GM06990 (cell line): Measurements from ENCODE around the gene ARL5C.
"Not testable (repeated sequence)": the region's sequence is repeated elsewhere in the genome, so short reads cannot be mapped to it uniquely, and the experiment has no call there.

Source experiments
- DNase-seq: peaks from one replicate; pipeline ENCODE4 v3.0.0-alpha.2; 2011; ENCODE audit not compliant: insufficient read length; ENCODE audit errors: extremely low read depth
- H3K27me3 ChIP-seq: replicated peaks from 2 replicates; pipeline ENCODE4 v1.6.0; 2011; ENCODE audit warnings: low read length; ENCODE audit not compliant: control insufficient read depth, insufficient read depth
- H3K36me3 ChIP-seq: 2 replicates; pipeline ENCODE4 v1.5.1; 2011; ENCODE audit warnings: low read length; ENCODE audit not compliant: control insufficient read depth, insufficient read depth
- H3K4me3 ChIP-seq: replicated peaks from 2 replicates; pipeline ENCODE4 v1.5.1; 2011; ENCODE audit warnings: low read depth, mild to moderate bottlenecking, control low read depth, low read length
- TF ChIP-seq, protein P1 (sequence below): IDR thresholded peaks from 2 replicates; pipeline ENCODE4 v1.5.1; 2011; ENCODE audit warnings: low read length, control low read depth, mild to moderate bottlenecking, inconsistent platforms; ENCODE audit not compliant: insufficient read depth, poor library complexity, severe bottlenecking

ARL5C gene

DNA sequence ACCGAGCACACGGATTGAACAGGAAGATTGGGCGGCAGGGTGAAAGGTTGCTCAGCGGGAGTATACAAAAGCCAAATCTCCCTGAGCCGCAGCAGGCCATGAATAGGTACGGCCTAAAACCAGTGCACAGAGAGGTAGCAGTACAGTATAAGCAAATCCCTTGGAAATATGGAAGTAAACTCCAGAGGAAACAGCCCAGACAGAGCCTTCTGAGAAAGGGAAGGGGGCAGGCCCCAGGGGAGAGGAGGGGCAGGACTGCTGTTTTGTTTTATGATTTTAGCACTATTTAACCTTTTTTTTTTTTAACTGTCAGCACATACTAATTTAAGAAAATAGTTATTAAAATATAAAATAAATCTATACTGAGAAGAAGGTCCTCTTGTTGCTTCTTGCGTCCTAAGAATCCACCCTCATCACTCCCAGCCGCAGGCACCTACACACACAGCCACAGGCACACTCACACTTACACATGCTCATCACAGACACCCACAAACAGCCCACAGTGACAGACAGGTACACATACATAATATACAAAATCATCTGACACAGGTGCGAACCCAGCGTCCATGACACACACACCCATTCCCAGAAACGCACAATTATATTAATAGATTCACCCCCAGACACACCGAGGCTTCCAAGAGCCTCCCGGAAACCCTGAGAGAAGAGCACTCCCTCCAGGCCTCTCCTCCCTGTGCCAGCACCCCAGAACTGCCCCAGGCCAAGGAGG lies 27.4 kb downstream of the ARL5C start:
- Histone ChIP-seq H3K27me3 (no peaks in the 10 kb centered on the region), H3K36me3 (no peaks in the 10 kb centered on the region), H3K4me3 (no peak overlapping the region)
- TF ChIP-seq, protein P1, sequence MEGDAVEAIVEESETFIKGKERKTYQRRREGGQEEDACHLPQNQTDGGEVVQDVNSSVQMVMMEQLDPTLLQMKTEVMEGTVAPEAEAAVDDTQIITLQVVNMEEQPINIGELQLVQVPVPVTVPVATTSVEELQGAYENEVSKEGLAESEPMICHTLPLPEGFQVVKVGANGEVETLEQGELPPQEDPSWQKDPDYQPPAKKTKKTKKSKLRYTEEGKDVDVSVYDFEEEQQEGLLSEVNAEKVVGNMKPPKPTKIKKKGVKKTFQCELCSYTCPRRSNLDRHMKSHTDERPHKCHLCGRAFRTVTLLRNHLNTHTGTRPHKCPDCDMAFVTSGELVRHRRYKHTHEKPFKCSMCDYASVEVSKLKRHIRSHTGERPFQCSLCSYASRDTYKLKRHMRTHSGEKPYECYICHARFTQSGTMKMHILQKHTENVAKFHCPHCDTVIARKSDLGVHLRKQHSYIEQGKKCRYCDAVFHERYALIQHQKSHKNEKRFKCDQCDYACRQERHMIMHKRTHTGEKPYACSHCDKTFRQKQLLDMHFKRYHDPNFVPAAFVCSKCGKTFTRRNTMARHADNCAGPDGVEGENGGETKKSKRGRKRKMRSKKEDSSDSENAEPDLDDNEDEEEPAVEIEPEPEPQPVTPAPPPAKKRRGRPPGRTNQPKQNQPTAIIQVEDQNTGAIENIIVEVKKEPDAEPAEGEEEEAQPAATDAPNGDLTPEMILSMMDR = no peak
- DNase-seq = no peak

DNA sequence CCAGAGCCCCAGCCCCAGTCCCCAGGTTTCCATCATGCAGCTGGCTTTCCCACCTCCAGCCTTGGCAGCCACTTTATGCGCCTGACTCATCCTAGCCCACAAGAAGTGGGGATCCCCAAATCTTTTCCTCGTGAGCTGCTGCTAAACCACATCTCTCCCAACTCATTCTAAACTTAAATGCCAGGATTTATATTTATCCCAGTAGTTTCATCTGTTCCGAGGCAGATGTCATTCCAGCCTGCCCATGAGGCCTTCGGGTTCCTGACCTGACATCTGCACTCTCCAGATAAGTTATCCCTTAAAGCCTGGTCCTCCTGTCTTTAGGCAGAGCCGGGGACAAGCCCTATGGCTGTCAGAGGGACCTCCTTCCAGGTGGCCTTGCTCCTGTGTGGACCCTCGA lies 31.1 kb downstream of the ARL5C start:
- H3K4me3 ChIP-seq = no peak overlapping the region
- TF ChIP-seq, protein P1 = no peak
- H3K36me3 ChIP-seq = no peaks in the 10 kb centered on the region
- DNase-seq = no peak
- no peaks in the 10 kb centered on the region for H3K27me3 ChIP-seq

DNA sequence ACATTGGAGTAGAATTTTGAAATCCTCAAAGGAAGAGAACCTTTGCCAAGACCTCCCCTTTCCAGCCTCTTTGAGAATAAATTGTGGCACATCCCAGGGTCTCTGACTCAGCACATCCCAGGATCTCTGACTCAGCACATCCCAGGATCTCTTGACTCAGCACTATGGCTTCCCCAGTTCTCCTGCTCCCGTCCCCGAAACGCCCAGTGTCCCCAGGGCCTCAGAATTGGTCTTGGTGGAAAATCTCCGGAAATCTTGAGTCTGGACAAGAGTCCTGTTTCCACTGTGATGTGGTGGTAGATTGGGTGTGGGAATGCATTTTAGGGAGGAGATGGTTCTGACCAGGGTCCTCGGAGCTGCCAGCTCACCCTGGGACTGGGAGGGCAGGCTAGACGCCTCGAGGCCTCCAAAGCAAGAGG lies 33.8 kb downstream of the ARL5C start:
- H3K36me3 ChIP-seq = no peaks in the 10 kb centered on the region

DNA sequence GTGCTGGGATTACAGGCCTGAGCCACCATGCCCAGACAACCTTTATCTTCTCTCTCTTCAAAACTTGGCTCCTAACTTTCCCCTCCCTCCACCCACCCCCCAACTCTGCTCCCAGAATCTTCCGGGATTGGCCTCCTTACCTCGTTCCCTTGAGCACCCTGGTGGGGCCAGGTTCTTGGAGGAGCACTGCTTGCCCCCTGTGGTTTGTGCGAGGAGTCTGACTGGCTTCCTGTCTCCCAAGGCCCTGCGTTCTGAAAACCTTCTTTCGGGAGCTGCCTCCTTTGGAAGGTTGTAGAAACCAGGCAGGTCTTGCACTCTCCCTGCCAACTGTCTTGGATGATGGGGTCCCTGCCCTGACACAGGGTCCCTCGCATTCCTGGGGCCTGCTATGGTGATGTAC lies 34.3 kb downstream of the ARL5C start:
- no peaks in the 10 kb centered on the region for H3K36me3 ChIP-seq
- no peak for DNase-seq
- TF ChIP-seq, protein P1 = no peak
- H3K27me3 ChIP-seq = no peaks in the 10 kb centered on the region
- H3K4me3 ChIP-seq = no peak overlapping the region

More for the DNA sequence above, 33.8 kb downstream of the ARL5C start:
- Histone ChIP-seq H3K27me3 (no peaks in the 10 kb centered on the region), H3K4me3 (no peak overlapping the region)
- no peak for DNase-seq
- TF ChIP-seq, protein P1 = no peak

DNA sequence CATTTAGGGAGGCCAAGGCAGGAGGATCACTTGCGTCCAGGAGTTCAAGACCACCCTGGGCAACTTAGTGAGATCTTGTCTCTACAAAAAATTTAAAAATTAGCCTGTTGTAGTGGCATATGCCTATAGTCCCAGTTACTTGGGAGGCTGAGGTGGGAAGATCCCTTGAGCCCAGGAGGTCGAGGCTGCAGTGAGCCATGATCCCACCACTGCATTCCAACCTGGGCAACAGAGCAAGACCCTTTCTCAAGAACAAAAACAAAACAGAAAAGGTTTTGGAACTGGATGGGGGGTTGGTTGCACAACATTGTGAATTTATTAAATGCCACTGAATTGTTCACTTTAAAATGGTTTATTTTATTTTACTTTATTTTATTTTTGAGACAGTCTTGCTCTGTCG lies 35.8 kb downstream of the ARL5C start:
- no peak for DNase-seq
- TF ChIP-seq, protein P1 = no peak
- no peak overlapping the region for H3K4me3 ChIP-seq
- no peaks in the 10 kb centered on the region for H3K36me3 ChIP-seq
- H3K27me3 ChIP-seq = no peaks in the 10 kb centered on the region

DNA sequence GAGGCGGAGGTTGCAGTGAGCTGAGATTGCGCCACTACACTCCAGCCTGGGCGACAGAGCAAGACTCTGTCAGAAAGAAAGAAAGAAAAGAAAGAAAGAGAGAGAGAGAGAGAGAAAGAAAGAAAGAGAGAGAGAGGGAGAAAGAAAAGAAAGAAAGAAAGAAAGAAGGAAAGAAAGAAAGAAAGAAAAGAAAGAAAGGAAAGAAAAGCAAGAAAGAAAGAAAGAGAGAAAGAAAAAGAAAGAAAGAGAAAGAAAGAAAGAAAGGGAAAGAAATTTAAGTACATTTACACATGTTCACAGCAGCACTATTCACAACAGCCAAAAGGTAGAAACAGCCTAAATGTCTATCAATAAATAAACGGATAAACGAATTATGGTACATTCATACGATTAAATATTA lies 36.4 kb downstream of the ARL5C start:
- DNase-seq, H3K4me3 ChIP-seq, H3K27me3 ChIP-seq, H3K36me3 ChIP-seq: not testable (repeated sequence)
